ENCODE measurements around the gene POU3F2. TPM values are rescaled to one million over a fixed set of nuclear protein-coding genes. Genes with fewer than 3 reads are reported as not detected.

POU3F2 gene
- total and polyA plus RNA-seq, 9 of the 15 experiments (the other 6 are each of a cell fraction or from before 2014, with no cell fraction given), result 0.08 to 0.46 (median 0.36) TPM

DNA sequence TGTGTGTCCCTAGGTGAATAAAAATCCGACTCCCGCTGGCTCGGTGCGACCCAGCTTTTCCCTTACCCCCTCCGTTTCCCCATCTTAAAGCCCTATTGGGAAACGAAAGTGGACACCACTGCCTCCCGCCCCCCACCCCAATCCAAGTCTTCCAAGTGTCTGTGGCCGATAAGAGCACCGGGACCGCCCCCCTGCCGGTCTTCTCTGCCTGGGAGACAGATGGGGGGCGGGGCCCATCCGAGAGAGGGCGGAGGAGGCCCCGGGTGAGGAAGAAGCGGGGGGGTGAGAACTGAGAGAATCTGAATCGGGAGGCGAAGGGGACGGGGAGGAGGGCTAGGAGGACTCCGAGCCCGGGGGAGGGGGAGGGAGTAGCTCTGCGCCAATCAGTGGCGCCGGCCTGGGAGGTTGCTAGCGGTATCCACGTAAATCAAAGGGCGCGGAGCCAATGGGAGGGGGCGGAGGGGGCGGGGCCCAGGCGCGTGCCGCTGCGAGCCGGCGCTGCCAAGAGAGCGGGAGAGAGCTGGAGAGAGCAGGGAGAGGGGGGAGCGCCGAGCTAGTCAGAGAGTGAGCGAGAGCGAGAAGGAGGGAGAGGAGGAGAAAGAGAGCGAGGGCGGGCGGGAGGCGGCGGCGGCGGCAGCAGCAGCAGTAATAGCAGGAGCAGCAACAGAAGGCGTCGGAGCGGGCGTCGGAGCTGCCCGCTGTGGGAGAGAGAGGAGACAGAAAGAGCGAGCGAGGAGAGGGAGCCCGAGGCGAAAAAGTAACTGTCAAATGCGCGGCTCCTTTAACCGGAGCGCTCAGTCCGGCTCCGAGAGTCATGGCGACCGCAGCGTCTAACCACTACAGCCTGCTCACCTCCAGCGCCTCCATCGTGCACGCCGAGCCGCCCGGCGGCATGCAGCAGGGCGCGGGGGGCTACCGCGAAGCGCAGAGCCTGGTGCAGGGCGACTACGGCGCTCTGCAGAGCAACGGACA is at the start of gene POU3F2 (continued):
- TF ChIP-seq, protein P1, sequence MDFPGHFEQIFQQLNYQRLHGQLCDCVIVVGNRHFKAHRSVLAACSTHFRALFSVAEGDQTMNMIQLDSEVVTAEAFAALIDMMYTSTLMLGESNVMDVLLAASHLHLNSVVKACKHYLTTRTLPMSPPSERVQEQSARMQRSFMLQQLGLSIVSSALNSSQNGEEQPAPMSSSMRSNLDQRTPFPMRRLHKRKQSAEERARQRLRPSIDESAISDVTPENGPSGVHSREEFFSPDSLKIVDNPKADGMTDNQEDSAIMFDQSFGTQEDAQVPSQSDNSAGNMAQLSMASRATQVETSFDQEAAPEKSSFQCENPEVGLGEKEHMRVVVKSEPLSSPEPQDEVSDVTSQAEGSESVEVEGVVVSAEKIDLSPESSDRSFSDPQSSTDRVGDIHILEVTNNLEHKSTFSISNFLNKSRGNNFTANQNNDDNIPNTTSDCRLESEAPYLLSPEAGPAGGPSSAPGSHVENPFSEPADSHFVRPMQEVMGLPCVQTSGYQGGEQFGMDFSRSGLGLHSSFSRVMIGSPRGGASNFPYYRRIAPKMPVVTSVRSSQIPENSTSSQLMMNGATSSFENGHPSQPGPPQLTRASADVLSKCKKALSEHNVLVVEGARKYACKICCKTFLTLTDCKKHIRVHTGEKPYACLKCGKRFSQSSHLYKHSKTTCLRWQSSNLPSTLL (IDR thresholded peaks at IDR 0.05), result no peak
- TF ChIP-seq ARID4B (CRISPR knock-in tag; IDR thresholded peaks at IDR 0.05), result 0 out of 2 replicates have a peak, but pooled peaks have one; percentile 40
